A549 treated with dexamethasone at 1 μM for 4 hours (cell line): ENCODE measurements around the gene MXD3. TPM values are rescaled to one million over a fixed set of nuclear protein-coding genes. Genes with fewer than 3 reads are reported as not detected.

Source experiments
- total RNA-seq: library from RNA; stranded (reverse); fragments of 200-300 nt; extraction: Qiagen RNA extraction; gene quantifications from 5 replicates; pipeline ENCODE4 v1.2.3, GENCODE V29; 2022

The MXD3 gene, protein sequence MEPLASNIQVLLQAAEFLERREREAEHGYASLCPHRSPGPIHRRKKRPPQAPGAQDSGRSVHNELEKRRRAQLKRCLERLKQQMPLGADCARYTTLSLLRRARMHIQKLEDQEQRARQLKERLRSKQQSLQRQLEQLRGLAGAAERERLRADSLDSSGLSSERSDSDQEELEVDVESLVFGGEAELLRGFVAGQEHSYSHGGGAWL
- 10.4 to 18.0 TPM (median 15.6 TPM) in 5 replicates for total RNA-seq

DNA sequence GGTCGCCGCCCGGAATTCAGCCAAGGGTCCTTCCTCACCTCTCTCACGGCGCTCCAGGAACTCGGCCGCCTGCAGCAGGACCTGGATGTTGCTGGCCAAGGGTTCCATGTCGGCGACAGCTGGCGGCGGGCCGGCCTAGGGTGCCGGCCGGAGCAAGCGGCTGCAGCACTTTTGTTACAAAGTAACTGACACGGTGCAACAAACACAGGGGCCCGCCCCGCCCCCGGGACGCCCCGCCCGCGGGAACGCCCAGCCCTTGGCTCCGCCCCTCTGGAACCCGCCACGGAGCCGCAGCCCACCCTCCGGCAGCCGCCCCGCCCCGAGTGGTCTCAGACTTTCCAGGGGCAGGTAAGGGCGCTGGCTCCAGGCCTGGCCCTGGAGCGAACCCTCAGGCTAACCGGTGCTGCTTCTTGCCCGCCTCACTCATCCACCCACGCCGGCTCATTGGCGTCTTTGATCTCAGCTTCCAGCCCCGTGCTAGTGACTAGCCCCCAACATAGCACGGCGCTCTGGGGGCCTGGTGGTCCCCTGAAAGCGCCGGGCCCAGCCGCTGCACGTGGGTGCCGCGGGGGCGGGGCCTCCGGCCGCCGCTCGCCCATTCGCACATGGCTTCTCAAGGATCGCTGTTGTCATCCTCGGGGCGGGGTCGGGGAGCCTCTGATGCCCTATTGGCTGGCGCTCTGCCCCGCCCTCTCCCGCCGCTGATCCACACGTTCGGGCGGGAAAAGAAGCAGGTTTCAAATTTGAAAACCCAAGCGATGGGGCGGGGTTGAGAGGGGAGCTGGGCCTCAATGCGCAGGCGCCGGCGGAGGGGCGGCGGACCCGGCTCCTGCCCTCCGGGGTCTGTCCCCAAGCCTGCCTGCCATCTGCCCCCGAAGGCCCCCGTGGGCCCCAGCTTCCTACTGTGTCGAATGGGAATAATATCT lies at the start of gene MXD3:
MXD3 (minus strand) TSS at position 176 of the 926 bp plus-strand sequence; CDS start at position 108, 68 bp downstream.

DNA sequence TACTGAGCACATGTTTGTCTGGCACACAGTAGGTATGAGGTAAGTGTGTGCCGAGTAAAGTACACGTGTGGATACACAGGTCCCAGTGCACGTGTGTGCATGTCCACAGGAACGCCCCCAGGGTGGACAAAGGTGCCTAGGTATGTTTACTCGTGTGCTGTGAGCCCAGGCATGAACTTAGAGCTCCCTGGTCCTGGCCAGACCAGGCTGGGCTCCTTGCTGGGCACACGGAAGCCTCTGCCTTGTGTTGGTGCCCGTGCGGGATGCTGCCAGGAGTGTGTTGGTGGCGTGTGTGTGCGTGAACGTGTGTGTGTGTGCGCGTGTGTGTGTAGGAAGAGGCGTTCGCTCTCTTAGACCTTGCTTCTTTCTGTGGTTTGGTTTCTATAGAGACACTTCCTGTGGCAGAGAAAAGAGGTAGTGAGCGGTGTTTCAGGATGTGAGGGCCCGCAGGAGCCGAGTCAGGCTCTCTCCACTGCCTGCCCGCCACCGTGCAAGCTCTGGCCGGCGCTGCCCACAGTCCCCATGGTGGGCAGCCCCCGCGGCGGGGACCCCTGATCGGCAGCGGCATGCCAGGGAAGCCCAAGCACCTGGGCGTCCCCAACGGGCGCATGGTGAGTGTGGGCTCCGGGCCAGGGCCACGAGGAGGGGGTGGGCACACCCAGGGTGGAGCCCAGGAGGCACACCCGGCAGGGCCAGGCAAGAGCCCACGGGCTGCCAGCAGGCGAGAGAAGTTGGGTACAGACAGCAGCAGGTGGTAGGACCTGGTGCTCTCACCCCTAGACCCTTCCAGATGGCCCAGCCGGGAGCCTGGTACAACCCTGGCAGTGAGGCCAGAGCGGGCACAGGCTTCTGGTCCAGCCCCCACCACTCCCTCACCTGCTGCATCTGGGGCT lies 46.0 kb upstream of the MXD3 start, which contains the start of gene RGS14:
RGS14 (plus strand) TSS at position 466 of the 893 bp plus-strand sequence; CDS start at position 567, 101 bp downstream.

DNA sequence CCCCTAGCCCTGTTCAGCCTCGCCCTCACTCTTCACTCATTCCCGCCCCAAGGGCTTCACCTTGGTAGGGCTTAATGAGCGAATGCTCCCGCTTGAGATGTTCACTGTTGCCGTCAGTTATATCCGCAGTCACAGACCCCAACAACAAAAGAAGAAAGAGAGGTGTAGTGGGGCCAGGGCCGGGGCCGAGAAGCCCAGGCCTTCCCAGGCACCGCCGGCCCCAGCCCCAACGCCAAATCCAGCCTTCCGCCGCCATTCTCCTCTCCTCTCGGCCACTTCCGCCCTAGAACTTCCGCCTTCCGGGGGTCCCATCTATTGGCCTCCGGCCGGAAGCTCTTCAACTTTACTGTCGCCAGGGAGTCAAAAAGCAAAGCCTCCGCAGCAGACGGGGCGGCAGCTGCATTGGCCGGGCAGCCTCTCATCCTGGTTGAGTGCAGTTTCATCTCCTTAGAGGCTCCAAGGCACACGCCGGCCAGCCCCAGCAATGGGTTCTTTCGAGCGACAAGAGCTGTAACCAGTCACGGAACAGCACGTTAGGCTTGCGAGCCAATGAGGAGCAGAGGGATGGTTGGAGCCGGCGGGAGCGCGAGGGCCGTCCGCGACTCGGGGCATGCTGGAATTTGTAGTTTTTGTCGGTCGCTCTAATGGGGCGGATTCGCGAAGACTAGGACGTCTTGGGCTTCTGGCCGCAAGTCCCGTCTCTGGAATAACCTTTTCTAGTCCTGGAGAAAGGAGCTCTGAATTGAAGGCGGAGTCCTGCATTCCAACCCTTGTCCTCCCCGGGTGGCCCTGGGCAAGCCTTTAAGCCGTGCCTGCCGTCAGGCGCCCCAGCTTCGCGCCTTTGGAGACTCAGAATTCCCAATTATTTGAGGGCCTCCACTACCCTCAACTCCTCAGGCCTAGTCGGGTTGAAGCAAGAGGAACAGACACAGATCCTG lies 40.0 kb upstream of the MXD3 start, which contains the start of gene LMAN2:
LMAN2 (minus strand) TSS at position 277 of the 938 bp plus-strand sequence; CDS start at position 256, 21 bp downstream.

DNA sequence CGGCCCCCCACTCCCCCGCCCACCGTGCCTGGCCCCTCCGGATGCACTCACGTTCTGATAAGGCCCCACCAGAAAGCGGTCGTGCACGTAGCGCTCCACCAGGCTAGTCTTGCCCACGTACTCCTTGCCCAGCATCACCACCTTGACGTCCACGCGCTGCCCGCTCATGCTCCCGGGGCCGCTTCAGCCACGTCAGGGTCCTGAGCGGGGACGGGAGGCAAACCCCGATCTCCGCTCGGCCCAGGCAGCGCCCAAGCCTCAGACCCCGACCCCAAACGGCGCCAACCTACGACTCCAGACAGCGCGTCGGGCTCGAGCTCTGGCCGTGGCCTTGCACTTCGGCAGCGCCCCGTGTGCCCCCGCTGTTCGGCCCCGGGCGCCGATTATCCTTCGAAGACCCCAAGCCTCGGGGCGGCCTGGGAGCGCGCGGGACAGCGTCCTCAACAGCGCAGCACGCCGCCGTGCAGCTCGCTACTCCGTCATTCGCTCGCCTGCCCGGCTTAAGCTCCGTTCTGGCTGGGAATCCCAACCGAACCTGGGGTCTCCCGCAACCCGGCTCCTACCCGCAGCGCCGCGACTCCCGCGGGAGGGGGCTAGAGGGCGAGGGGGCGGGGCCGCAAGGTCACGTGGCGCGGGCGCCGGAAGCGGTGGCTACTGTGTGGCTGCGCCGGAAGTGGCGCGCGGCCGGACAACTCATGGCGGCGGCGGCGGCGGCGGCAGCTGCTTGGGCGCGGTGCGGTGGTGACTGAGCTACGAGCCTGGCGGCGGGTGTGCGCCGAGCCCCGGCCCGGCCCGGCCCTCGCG lies 8.4 kb downstream of the MXD3 start, which contains the start of the genes PRELID1 and RAB24:
PRELID1 (plus strand) TSS at position 679 of the 804 bp plus-strand sequence. CDS start 187 bp downstream, outside the sequence.
RAB24 (minus strand) TSS at position 599 of the 804 bp plus-strand sequence; CDS start at position 168, 431 bp downstream.

Other genes starting within 250 kb of the MXD3 start
- gene FGFR4, start 225.0 kb downstream of the MXD3 start, total RNA-seq, result 15.0 to 23.3 TPM (median 22.0 TPM) in 5 replicates
- 15.6 to 25.6 TPM (median 22.5 TPM) in 5 replicates for gene NSD1, start 178.1 kb downstream of the MXD3 start, total RNA-seq
- 17.7 to 25.7 TPM (median 23.5 TPM) in 5 replicates for gene RAB24, start 8.2 kb downstream of the MXD3 start, total RNA-seq
- gene PRELID1, start 8.1 kb downstream of the MXD3 start, total RNA-seq, result 272 to 376 TPM (median 337 TPM) in 5 replicates
- gene LMAN2, start 39.8 kb upstream of the MXD3 start, total RNA-seq, result 200 to 231 TPM (median 213 TPM) in 5 replicates
- 4.1 to 6.2 TPM (median 4.7 TPM) in 5 replicates for gene RGS14, start 46.0 kb upstream of the MXD3 start, total RNA-seq
- not detected in 5 replicates for gene SLC34A1, start 72.5 kb upstream of the MXD3 start, total RNA-seq
- gene PFN3, start 88.8 kb upstream of the MXD3 start, total RNA-seq, result not detected in 5 replicates
- 14.4 to 21.3 TPM (median 19.4 TPM) in 5 replicates for gene F12, start 97.7 kb upstream of the MXD3 start, total RNA-seq
- 17.2 to 26.5 TPM (median 25.4 TPM) in 5 replicates for gene GRK6, start 114.8 kb upstream of the MXD3 start, total RNA-seq
- gene PRR7, start 134.9 kb upstream of the MXD3 start, total RNA-seq, result 13.0 to 28.8 TPM (median 25.0 TPM) in 5 replicates
- 49.5 to 81.7 TPM (median 75.9 TPM) in 5 replicates for gene DBN1, start 161.7 kb upstream of the MXD3 start, total RNA-seq
- gene PDLIM7, start 185.7 kb upstream of the MXD3 start, total RNA-seq, result 68.9 to 94.5 TPM (median 82.0 TPM) in 5 replicates
- gene DOK3, start 197.9 kb upstream of the MXD3 start, total RNA-seq, result 1.8 to 5.4 TPM (median 3.9 TPM) in 5 replicates
- 77.4 to 99.6 TPM (median 94.7 TPM) in 5 replicates for gene DDX41, start 205.1 kb upstream of the MXD3 start, total RNA-seq
- gene FAM193B, start 242.7 kb upstream of the MXD3 start, total RNA-seq, result 14.0 to 33.5 TPM (median 31.7 TPM) in 5 replicates